H9 (cell line): ENCODE results near the gene BRSK1. TPM values are rescaled to one million over a fixed set of nuclear protein-coding genes. Genes with fewer than 3 reads are reported as not detected.

ENCODE experiments used
- DNase-seq: peaks from one replicate; pipeline ENCODE4 v3.0.0-alpha.2; 2017
- H2AFZ ChIP-seq: one replicate; pipeline ENCODE4 v1.6.1; 2013; ENCODE audit warnings: mild to moderate bottlenecking, low read length, control low read depth, moderate library complexity
- H2AK5ac ChIP-seq: 2 replicates; pipeline ENCODE4 v1.6.1; 2013; ENCODE audit warnings: low read length, control low read depth, mixed read lengths; ENCODE audit not compliant: insufficient read length
- H2BK120ac ChIP-seq: one replicate; pipeline ENCODE4 v1.6.1; 2013; ENCODE audit warnings: low read depth, mild to moderate bottlenecking, low read length, control low read depth, inconsistent platforms; ENCODE audit not compliant: poor library complexity, severe bottlenecking
- H2BK12ac ChIP-seq: 2 replicates; pipeline ENCODE4 v1.6.1; 2013; ENCODE audit warnings: low read length, control low read depth, mixed read lengths, low read depth; ENCODE audit not compliant: insufficient read length
- H2BK15ac ChIP-seq: 2 replicates; pipeline ENCODE4 v1.6.1; 2013; ENCODE audit warnings: low read depth, low read length, control low read depth
- H2BK20ac ChIP-seq: one replicate; pipeline ENCODE4 v1.6.1; 2013; ENCODE audit warnings: low read depth, mild to moderate bottlenecking, low read length, control low read depth, inconsistent platforms; ENCODE audit not compliant: poor library complexity, severe bottlenecking
- H2BK5ac ChIP-seq: 2 replicates; pipeline ENCODE4 v1.6.1; 2013; ENCODE audit warnings: low read length, control low read depth, mixed read lengths; ENCODE audit not compliant: insufficient read length
- H3K14ac ChIP-seq: 2 replicates; pipeline ENCODE4 v1.6.1; 2013; ENCODE audit warnings: low read length, control low read depth; ENCODE audit not compliant: insufficient read depth
- H3K18ac ChIP-seq: 2 replicates; pipeline ENCODE4 v1.6.1; 2013; ENCODE audit warnings: low read depth, mild to moderate bottlenecking, mixed read lengths, low read length, control low read depth; ENCODE audit not compliant: insufficient read length
- H3K23ac ChIP-seq: 2 replicates; pipeline ENCODE4 v1.6.1; 2013; ENCODE audit warnings: low read length, control low read depth, mixed read lengths, low read depth; ENCODE audit not compliant: insufficient read length
- H3K23me2 ChIP-seq: 2 replicates; pipeline ENCODE4 v1.6.1; 2013; ENCODE audit warnings: low read depth, mild to moderate bottlenecking, mixed read lengths, low read length, control low read depth; ENCODE audit not compliant: insufficient read length, poor library complexity, severe bottlenecking
- H3K27ac ChIP-seq: 2 replicates; pipeline ENCODE4 v1.5.1; 2013; ENCODE audit warnings: low read length, control low read depth, mixed read lengths, low read depth; ENCODE audit not compliant: insufficient read length
- H3K27me3 ChIP-seq: 2 replicates; pipeline ENCODE4 v1.6.1; 2013; ENCODE audit warnings: low read length, control low read depth, inconsistent platforms; ENCODE audit not compliant: insufficient read depth
- H3K4ac ChIP-seq: 2 replicates; pipeline ENCODE4 v1.6.1; 2013; ENCODE audit warnings: low read depth, mild to moderate bottlenecking, control low read depth, inconsistent platforms, low read length, moderate library complexity
- H3K4me1 ChIP-seq: 2 replicates; pipeline ENCODE4 v1.6.1; 2013; ENCODE audit warnings: low read length, control low read depth, inconsistent platforms; ENCODE audit not compliant: insufficient read depth
- H3K4me2 ChIP-seq: 2 replicates; pipeline ENCODE4 v1.6.1; 2013; ENCODE audit warnings: low read length, control low read depth, mixed read lengths; ENCODE audit not compliant: insufficient read length, insufficient read depth
- H3K56ac ChIP-seq: 2 replicates; pipeline ENCODE4 v1.6.1; 2013; ENCODE audit warnings: low read depth, mild to moderate bottlenecking, mixed read lengths, low read length, control low read depth; ENCODE audit not compliant: insufficient read length
- H3K79me1 ChIP-seq: 2 replicates; pipeline ENCODE4 v1.6.1; 2013; ENCODE audit warnings: low read depth, mild to moderate bottlenecking, moderate library complexity, low read length, control low read depth, inconsistent platforms; ENCODE audit not compliant: insufficient read depth, poor library complexity, severe bottlenecking
- H3K79me2 ChIP-seq: 2 replicates; pipeline ENCODE4 v1.6.1; 2013; ENCODE audit warnings: low read length, control low read depth, inconsistent platforms; ENCODE audit not compliant: insufficient read depth
- H3K9ac ChIP-seq: 2 replicates; pipeline ENCODE4 v1.6.1; 2013; ENCODE audit warnings: low read length, control low read depth, mixed read lengths; ENCODE audit not compliant: insufficient read length; ENCODE audit errors: extremely low read depth
- H3K9me3 ChIP-seq: one replicate; pipeline ENCODE4 v1.6.1; 2013; ENCODE audit warnings: low read depth, low read length, inconsistent platforms; ENCODE audit not compliant: control insufficient read depth
- H3T11ph ChIP-seq: one replicate; pipeline ENCODE4 v1.6.1; 2013; ENCODE audit warnings: mild to moderate bottlenecking, low read length, control low read depth, inconsistent platforms
- H4K20me1 ChIP-seq: one replicate; pipeline ENCODE4 v1.6.1; 2013; ENCODE audit not compliant: control insufficient read depth, insufficient read length, insufficient read depth
- H4K5ac ChIP-seq: 2 replicates; pipeline ENCODE4 v1.6.1; 2013; ENCODE audit warnings: low read depth, mild to moderate bottlenecking, mixed read lengths, low read length, control low read depth; ENCODE audit not compliant: insufficient read length
- H4K8ac ChIP-seq: replicated peaks from 2 replicates; pipeline ENCODE4 v1.6.1; 2013; ENCODE audit warnings: low read length, control low read depth, mixed read lengths, low read depth; ENCODE audit not compliant: insufficient read length
- H4K91ac ChIP-seq: 2 replicates; pipeline ENCODE4 v1.6.1; 2013; ENCODE audit warnings: low read depth, mild to moderate bottlenecking, moderate library complexity, mixed read lengths, low read length, control low read depth; ENCODE audit not compliant: insufficient read length
- H3K27ac Mint-ChIP-seq, 3 experiments: 2 replicates in 2 of 3; 3 replicates in 1 of 3; pipeline ENCODE4 v1.8.0; 2020 to 2021; ENCODE audit warnings: mixed read lengths in 3 of 3, mild to moderate bottlenecking in 1 of 3, moderate library complexity in 1 of 3
- H3K27me3 Mint-ChIP-seq: 2 replicates; pipeline ENCODE4 v1.8.0; 2021; ENCODE audit warnings: low read depth, mild to moderate bottlenecking, moderate library complexity, mixed read lengths
- H3K36me3 Mint-ChIP-seq, 3 experiments: 2 replicates in 2 of 3; 3 replicates in 1 of 3; pipeline ENCODE4 v1.8.0; 2020 to 2021; ENCODE audit warnings: low read depth in 3 of 3, mixed read lengths in 3 of 3; ENCODE audit not compliant: insufficient read depth in 1 of 3
- H3K4me1 Mint-ChIP-seq, 2 experiments: 2 replicates each; pipeline ENCODE4 v1.8.0; 2020; ENCODE audit warnings: mixed read lengths in 2 of 2
- H3K4me3 Mint-ChIP-seq, 2 experiments: 2 replicates in 1 of 2; 3 replicates in 1 of 2; pipeline ENCODE4 v1.8.0; 2020 to 2021; ENCODE audit warnings: mild to moderate bottlenecking in 2 of 2, mixed read lengths in 2 of 2, moderate library complexity in 1 of 2
- H3K9me3 Mint-ChIP-seq, 2 experiments: 2 replicates in 1 of 2; 3 replicates in 1 of 2; pipeline ENCODE4 v1.8.0; 2020; ENCODE audit warnings: mild to moderate bottlenecking in 2 of 2, mixed read lengths in 2 of 2, moderate library complexity in 1 of 2
- WGBS: extraction: QIAGEN DNeasy Blood & Tissue Kit; methylation state at CpG from one replicate; pipeline ENCODE4 v1.1.7; 2013; ENCODE audit warnings: missing lambda C conversion rate, low lambda C conversion rate, mixed read lengths; ENCODE audit not compliant: insufficient read length; ENCODE audit errors: extremely low coverage; 5-methylcytosine and 5-hydroxymethylcytosine counted together
- total RNA-seq: library from RNA; stranded (reverse); gene quantifications from 2 replicates; pipeline ENCODE4 v1.2.1, GENCODE V29; 2021
- TF ChIP-seq, protein P1 (sequence below): fragments of 200-600 bp; sonication (generic); conservative IDR thresholded peaks from 3 replicates; pipeline ENCODE4 v1.8.0; 2021; ENCODE audit warnings: antibody characterized with exemption, mild to moderate bottlenecking

The BRSK1 gene
- total RNA-seq, 1 experiment from 2014 or later = 43.5 TPM

DNA sequence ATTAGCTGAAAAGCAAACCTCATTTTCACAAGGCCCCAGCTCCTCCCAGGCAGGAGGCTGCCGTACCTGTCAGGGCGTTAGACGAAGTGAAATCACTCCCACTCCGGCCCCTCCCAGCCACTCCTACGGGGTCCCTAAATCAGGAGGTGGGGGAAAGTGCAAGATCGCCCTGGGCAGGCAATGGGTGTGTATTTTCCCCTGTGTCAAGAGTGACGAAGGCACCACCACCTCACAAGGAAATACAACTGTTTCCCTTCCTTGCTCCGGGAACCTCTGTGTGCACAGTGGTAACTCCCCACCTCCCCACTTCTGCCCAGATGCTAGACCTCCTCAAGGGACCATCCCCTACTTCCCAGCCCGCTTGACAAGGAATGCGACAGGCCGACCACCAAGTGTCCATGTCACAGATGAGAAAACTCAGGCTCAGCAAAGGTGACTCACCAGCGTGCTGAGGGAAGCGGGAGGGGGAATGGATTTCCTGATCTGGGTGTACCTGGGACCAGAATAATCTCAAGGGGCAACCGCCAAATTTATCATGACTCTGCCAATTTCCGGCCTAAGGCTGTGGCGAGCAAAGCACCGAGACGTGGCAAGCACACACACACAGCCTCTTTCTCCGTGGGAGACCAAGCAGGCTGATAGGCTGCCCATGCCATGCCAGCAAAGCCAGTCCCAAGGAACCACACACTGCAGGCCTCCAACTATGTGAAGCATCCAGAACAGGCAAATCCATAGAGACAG, 32.3 kb upstream of the BRSK1 start:
- Histone ChIP-seq H3T11ph (no peak overlapping the region), H3K18ac (no peak overlapping the region), H3K56ac (no peak overlapping the region), H2AK5ac (no peak overlapping the region), H3K23ac (no peak overlapping the region), H2BK120ac (no peak overlapping the region), H3K4ac (no peak overlapping the region), H4K5ac (no peak overlapping the region), H3K79me2 (peaks cover 41% of the 10 kb centered on the region; the same call in 1 of the 2 replicates), H3K27ac (no peak overlapping the region), H3K9me3 (no peaks in the 10 kb centered on the region), H2AFZ (no peak overlapping the region), H2BK5ac (no peak overlapping the region), H3K23me2 (no peaks in the 10 kb centered on the region), H3K27me3 (no peaks in the 10 kb centered on the region), H4K8ac (no peak overlapping the region), H3K79me1 (peaks cover 8% of the 10 kb centered on the region), H4K91ac (no peak overlapping the region), H3K9ac (no peak overlapping the region), H3K4me2 (no peak overlapping the region), H2BK15ac (no peak overlapping the region), H4K20me1 (peaks cover 3% of the 10 kb centered on the region), H3K14ac (no peak overlapping the region), H3K4me1 (peaks cover 8% of the 10 kb centered on the region; the same call in 1 of the 2 replicates), H2BK12ac (no peak overlapping the region), H2BK20ac (no peak overlapping the region)
- Mint-ChIP-seq H3K27ac (peak overlapping the region; percentile 27 to 88 (median 52); a peak in 5 of 7 replicates), H3K9me3 (no peaks in the 10 kb centered on the region), H3K36me3 (peaks cover 0 to 11% (median 7%) of the 10 kb centered on the region in 3 experiments; a peak in 6 of 7 replicates), H3K4me3 (no peak overlapping the region), H3K4me1 (peaks cover 27 to 35% of the 10 kb centered on the region in 2 experiments), H3K27me3 (no peaks in the 10 kb centered on the region; the same call in 1 of the 2 replicates)
- TF ChIP-seq, protein P1, sequence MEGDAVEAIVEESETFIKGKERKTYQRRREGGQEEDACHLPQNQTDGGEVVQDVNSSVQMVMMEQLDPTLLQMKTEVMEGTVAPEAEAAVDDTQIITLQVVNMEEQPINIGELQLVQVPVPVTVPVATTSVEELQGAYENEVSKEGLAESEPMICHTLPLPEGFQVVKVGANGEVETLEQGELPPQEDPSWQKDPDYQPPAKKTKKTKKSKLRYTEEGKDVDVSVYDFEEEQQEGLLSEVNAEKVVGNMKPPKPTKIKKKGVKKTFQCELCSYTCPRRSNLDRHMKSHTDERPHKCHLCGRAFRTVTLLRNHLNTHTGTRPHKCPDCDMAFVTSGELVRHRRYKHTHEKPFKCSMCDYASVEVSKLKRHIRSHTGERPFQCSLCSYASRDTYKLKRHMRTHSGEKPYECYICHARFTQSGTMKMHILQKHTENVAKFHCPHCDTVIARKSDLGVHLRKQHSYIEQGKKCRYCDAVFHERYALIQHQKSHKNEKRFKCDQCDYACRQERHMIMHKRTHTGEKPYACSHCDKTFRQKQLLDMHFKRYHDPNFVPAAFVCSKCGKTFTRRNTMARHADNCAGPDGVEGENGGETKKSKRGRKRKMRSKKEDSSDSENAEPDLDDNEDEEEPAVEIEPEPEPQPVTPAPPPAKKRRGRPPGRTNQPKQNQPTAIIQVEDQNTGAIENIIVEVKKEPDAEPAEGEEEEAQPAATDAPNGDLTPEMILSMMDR = no peak
- WGBS = no CpG with 5 or more reads among the region's 19 CpGs
- no peak for DNase-seq
